Cardiac muscle cell (in vitro differentiated cells and primary cell): ENCODE data around the gene OR51G2. TPM values are rescaled to one million over a fixed set of nuclear protein-coding genes. Genes with fewer than 3 reads are reported as not detected.

Source experiments
- DNase-seq, 2 donors: peaks; one replicate each; pipeline versions ENCODE4 v3.0.0 to v3.0.0-alpha.2; 2010 to 2017; ENCODE audit warnings: low read depth in 1 of 2, low spot score in 1 of 2
- H3K27ac ChIP-seq: fragments of 200-600 bp; sonication (generic); 2 replicates; pipeline ENCODE4 v1.5.1; 2016
- H3K27me3 ChIP-seq: fragments of 200-600 bp; sonication (generic); 2 replicates; pipeline ENCODE4 v1.6.0; 2016; ENCODE audit warnings: control low read depth
- H3K36me3 ChIP-seq: fragments of 200-600 bp; sonication (generic); 2 replicates; pipeline ENCODE4 v1.5.1; 2016; ENCODE audit warnings: control low read depth
- H3K4me1 ChIP-seq: fragments of 200-600 bp; sonication (generic); 2 replicates; pipeline ENCODE4 v1.8.1; 2017; ENCODE audit warnings: low read depth, mild to moderate bottlenecking, mixed run types
- H3K4me3 ChIP-seq: fragments of 200-600 bp; sonication (generic); 2 replicates; pipeline ENCODE4 v1.5.1; 2016; ENCODE audit warnings: mild to moderate bottlenecking
- H3K9me3 ChIP-seq: fragments of 200-600 bp; sonication (generic); 2 replicates; pipeline ENCODE4 v1.5.1; 2017; ENCODE audit warnings: low read depth, mild to moderate bottlenecking, control low read depth
- polyA plus RNA-seq: library from polyadenylated mRNA; unstranded; fragments of >200 nt; fragmentation: Nextera tagmentation; extraction: Ambion mirVana; gene quantifications from 2 replicates; pipeline ENCODE4 v1.2.1, GENCODE V29; 2016
- total RNA-seq: library from RNA; depleted of rRNA; stranded (reverse); fragments of >200 nt; gene quantifications from 2 replicates; pipeline ENCODE4 v1.2.3, GENCODE V29; 2016
- TF ChIP-seq, protein P1 (sequence below): IDR thresholded peaks from 2 replicates; pipeline ENCODE4 v1.5.1; 2012; ENCODE audit warnings: low read depth, mild to moderate bottlenecking, low read length

The OR51G2 gene
- total and polyA plus RNA-seq, 2 experiments from 2014 or later = not detected

DNA sequence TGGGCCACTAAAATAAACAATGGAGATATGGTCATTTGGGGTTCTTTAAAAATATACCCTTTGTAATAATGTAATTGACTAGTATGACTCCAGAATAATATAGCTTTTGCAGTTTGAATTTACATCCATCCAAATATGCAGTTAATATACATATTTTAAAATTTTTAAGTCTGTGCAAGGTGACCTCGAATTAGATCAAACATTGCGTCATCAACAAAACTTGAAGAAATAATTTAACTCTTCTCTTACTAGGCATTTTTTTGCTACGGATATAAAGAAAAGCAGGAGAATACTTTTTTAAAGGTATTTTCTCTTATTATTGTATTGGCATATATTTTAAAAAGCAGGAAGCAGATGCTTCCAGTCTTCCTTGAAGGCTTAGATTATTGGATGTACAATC lies 17.6 kb upstream of the OR51G2 start:
- Histone ChIP-seq H3K27me3 (no peaks in the 10 kb centered on the region), H3K27ac (no peak overlapping the region), H3K4me1 (no peaks in the 10 kb centered on the region), H3K4me3 (no peak overlapping the region), H3K9me3 (no peaks in the 10 kb centered on the region), H3K36me3 (no peaks in the 10 kb centered on the region)
- no peak for DNase-seq
- TF ChIP-seq, protein P1, sequence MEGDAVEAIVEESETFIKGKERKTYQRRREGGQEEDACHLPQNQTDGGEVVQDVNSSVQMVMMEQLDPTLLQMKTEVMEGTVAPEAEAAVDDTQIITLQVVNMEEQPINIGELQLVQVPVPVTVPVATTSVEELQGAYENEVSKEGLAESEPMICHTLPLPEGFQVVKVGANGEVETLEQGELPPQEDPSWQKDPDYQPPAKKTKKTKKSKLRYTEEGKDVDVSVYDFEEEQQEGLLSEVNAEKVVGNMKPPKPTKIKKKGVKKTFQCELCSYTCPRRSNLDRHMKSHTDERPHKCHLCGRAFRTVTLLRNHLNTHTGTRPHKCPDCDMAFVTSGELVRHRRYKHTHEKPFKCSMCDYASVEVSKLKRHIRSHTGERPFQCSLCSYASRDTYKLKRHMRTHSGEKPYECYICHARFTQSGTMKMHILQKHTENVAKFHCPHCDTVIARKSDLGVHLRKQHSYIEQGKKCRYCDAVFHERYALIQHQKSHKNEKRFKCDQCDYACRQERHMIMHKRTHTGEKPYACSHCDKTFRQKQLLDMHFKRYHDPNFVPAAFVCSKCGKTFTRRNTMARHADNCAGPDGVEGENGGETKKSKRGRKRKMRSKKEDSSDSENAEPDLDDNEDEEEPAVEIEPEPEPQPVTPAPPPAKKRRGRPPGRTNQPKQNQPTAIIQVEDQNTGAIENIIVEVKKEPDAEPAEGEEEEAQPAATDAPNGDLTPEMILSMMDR = no peak

DNA sequence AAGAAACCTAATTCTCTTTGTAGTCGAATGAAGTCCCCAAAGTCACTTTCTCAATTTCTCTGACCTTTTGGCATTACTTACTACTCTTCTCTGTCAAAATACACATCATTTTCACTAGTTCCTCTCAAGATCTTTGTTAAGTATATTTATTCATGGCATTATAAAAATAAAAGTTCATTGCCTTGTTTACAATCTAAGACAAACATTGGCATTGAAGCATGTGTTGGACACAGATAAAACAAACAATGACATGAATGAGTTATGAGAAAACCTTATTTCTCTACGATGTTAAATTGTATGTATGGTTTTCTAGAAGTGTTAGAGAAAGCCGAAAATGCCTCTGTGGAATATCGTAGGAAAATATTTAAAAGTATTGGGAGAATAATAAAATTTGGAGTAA lies 13.6 kb upstream of the OR51G2 start:
- H3K27ac ChIP-seq = no peak overlapping the region

DNA sequence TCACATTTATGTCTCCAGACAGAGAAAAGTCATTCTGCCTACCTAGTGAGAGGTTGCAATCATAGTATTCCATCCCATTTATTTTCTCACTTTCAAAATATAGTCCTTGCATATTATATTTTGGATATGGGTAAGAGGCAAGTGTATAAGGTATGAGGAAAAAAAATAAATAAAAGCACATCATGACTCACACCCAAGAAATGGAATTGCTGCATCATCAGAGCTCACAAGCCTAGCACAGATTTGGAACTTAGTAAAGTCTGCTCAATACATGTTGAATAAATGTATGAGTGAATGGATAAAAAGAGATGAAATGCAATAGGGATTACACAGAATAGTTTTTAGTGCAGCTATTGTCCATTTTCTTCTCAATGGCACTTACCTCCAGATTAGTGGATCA lies 7.5 kb upstream of the OR51G2 start:
- Histone ChIP-seq H3K4me3 (no peak overlapping the region), H3K27me3 (no peaks in the 10 kb centered on the region), H3K27ac (no peak overlapping the region), H3K9me3 (no peaks in the 10 kb centered on the region), H3K36me3 (no peaks in the 10 kb centered on the region), H3K4me1 (no peaks in the 10 kb centered on the region)
- TF ChIP-seq, protein P1 = no peak
- no peak for DNase-seq

More for the DNA sequence above, 13.6 kb upstream of the OR51G2 start:
- Histone ChIP-seq H3K4me1 (no peaks in the 10 kb centered on the region), H3K27me3 (no peaks in the 10 kb centered on the region), H3K36me3 (no peaks in the 10 kb centered on the region), H3K4me3 (no peak overlapping the region), H3K9me3 (no peaks in the 10 kb centered on the region)
- TF ChIP-seq, protein P1 = no peak
- no peak for DNase-seq

DNA sequence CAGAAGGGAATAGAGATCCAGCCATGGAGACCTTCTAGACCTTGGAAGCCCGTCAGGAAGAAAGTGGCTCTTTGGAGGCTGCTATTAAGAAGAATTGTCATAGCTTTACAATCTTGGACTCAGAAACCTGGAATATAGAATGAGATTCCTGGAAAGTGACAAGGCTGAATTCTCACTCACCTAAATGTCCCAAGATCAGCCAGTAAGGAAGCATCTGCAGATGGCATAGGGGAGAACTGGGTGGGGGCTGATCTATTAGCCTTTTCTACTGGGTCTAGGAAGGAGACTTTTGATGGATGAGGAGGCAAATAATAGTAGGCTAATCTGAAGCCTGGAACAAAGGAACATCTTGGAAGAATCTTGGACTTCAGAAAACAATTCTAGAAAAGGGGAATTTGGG lies 5.1 kb upstream of the OR51G2 start, which contains the start of gene OR51G1:
Gene OR51G1, minus strand, starts transcription at position 101 of the 400 bp plus-strand sequence. Its CDS starts 0 bp downstream, at position 101.
- Histone ChIP-seq H3K4me1 (no peaks in the 10 kb centered on the region), H3K4me3 (no peak within 1 kb of the TSS), H3K27ac (no peak within 1 kb of the TSS), H3K27me3 (no peaks in the 10 kb centered on the region), H3K9me3 (no peaks in the 10 kb centered on the region), H3K36me3 (no peaks in the 10 kb centered on the region)
- DNase-seq = no peak
- TF ChIP-seq, protein P1 = no peak

DNA sequence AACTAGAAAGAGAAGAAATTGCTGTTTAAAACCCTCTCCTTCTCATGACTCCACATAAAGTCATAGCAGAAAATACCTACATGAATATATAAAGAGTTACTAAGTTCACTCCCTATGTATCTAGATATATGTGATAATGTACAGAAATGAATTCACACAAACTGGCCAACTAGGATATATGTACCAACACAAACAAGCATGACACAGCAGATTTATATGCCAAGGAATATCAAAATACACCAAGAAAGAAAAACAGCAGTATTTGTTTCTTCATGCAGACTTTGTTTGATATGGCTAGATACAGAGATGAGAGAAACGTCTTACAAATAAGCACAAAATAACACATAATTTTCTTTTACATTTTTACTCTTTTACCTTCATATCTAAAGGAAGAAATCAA lies 3.2 kb upstream of the OR51G2 start:
- Histone ChIP-seq H3K36me3 (no peaks in the 10 kb centered on the region), H3K4me3 (no peak overlapping the region), H3K27ac (no peak overlapping the region), H3K9me3 (no peaks in the 10 kb centered on the region), H3K27me3 (no peaks in the 10 kb centered on the region), H3K4me1 (no peaks in the 10 kb centered on the region)
- DNase-seq = no peak
- TF ChIP-seq, protein P1 = no peak

DNA sequence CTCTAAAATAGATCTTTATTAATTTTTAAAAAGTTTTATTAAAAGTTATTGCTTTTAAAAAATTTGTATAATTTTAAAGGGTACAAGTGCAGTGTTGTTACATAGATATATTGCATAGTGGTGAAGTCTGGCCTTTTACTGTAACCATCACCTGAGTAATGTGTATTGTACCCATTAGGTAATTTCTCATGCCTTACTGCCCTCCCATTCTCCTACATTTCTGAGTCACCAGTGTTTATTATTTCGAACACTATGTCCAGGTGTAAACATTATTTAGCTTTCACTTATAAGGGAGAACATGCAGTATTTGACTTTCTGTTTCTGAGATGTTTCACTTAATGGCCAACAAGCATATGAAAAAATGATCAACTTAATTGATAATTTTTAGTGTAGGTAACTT lies 2.6 kb upstream of the OR51G2 start:
- Histone ChIP-seq H3K27me3 (no peaks in the 10 kb centered on the region), H3K9me3 (no peaks in the 10 kb centered on the region), H3K4me1 (no peaks in the 10 kb centered on the region), H3K27ac (no peak overlapping the region), H3K36me3 (no peaks in the 10 kb centered on the region), H3K4me3 (no peak overlapping the region)
- DNase-seq = no peak
- TF ChIP-seq, protein P1 = no peak
